HepG2 (cell line): Measurements from ENCODE around the gene SLC15A3. TPM values are rescaled to one million over a fixed set of nuclear protein-coding genes. Genes with fewer than 3 reads are reported as not detected.

Experiments used
- ATAC-seq: fragments of 200-7000 bp; cut with Tn5 transposase; 3 replicates; pipeline ENCODE4 v1.9.1; 2020; ENCODE audit warnings: mild to moderate bottlenecking, moderate library complexity
- BruUV-seq: library from RNA; stranded (reverse); fragments of 400-500 nt; replicated peaks from 2 replicates; lab custom pipeline; 2021; lab: Mats Ljungman, UMichigan
- CTCF ChIA-PET: fragments of 300-600 bp; formaldehyde crosslinking; extraction: SDS; loops from one replicate; lab custom pipeline; 2021; ENCODE audit warnings: low total read pairs, inconsistent platforms, low intra/inter-chr PET ratio; lab: Yijun Ruan, JAX
- POLR2A ChIA-PET: fragments of 350-600 bp; sonication (Branson Sonifier 250); formaldehyde crosslinking; loops from one replicate; lab custom pipeline; 2020; ENCODE audit warnings: antibody characterized with exemption, inconsistent platforms; lab: Yijun Ruan, JAX
- DNase-seq: peaks from one replicate; pipeline ENCODE4 v3.0.0-alpha.2; 2015; ENCODE audit warnings: low spot score
- FAIRE-seq: peaks from 3 replicates; lab custom pipeline; 2011; peaks lifted over from hg19 to GRCh38; lab: Jason Lieb, UNC
- H2AFZ ChIP-seq: one replicate; pipeline ENCODE4 v1.6.1; 2011; ENCODE audit warnings: low read length, inconsistent platforms
- H3K27ac ChIP-seq: fragments of 300-600 bp; 3 replicates; pipeline ENCODE4 v1.8.0; 2011; ENCODE audit warnings: mixed run types, mild to moderate bottlenecking, mixed read lengths, low read length, inconsistent platforms; ENCODE audit not compliant: insufficient read depth; ENCODE audit errors: extremely low read length
- H3K27me3 ChIP-seq, 2 experiments: fragments of 200-600 bp in 1 of 2; 2 replicates in 1 of 2; 3 replicates in 1 of 2; pipeline versions ENCODE4 v1.6.0 to v1.8.0; 2011; ENCODE audit warnings: low read length in 2 of 2, mild to moderate bottlenecking in 2 of 2, moderate library complexity in 2 of 2, inconsistent platforms in 1 of 2; ENCODE audit not compliant: insufficient read depth in 2 of 2, control insufficient read depth in 1 of 2
- H3K36me3 ChIP-seq, 2 experiments: fragments of 200-600 bp in 1 of 2; replicated peaks in 1 of 2; 2 replicates in 1 of 2; 3 replicates in 1 of 2; pipeline versions ENCODE4 v1.5.1 to v1.8.0; 2011; ENCODE audit warnings: low read length in 2 of 2, inconsistent platforms in 1 of 2; ENCODE audit not compliant: insufficient read depth in 2 of 2, control insufficient read depth in 1 of 2
- H3K4me1 ChIP-seq: 2 replicates; pipeline ENCODE4 v1.5.1; 2012; ENCODE audit warnings: low read length, inconsistent platforms; ENCODE audit not compliant: insufficient read depth
- H3K4me2 ChIP-seq: 2 replicates; pipeline ENCODE4 v1.6.0; 2011; ENCODE audit warnings: low read depth, low read length, inconsistent platforms
- H3K4me3 ChIP-seq, 3 experiments: fragments of 200-600 bp in 1 of 3; sonication (generic), shearing (Covaris generic) in 1 of 3; replicated peaks in 1 of 3; 2 replicates each; pipeline ENCODE4 v1.5.1; 2011 to 2016; ENCODE audit warnings: low read length in 3 of 3, inconsistent platforms in 2 of 3, low read depth in 2 of 3, mild to moderate bottlenecking in 2 of 3, control low read depth in 1 of 3, mixed read lengths in 1 of 3; ENCODE audit not compliant: insufficient read depth in 1 of 3
- H3K79me2 ChIP-seq: one replicate; pipeline ENCODE4 v1.6.1; 2011; ENCODE audit warnings: low read length, inconsistent platforms; ENCODE audit not compliant: insufficient read depth
- H3K9ac ChIP-seq: 2 replicates; pipeline ENCODE4 v1.6.0; 2011; ENCODE audit warnings: mild to moderate bottlenecking, low read depth, low read length, inconsistent platforms; ENCODE audit not compliant: insufficient read depth
- H3K9me3 ChIP-seq: 2 replicates; pipeline ENCODE4 v1.5.1; 2012; ENCODE audit warnings: mild to moderate bottlenecking, low read length
- H4K20me1 ChIP-seq: 2 replicates; pipeline ENCODE4 v1.6.0; 2011; ENCODE audit warnings: inconsistent platforms, mild to moderate bottlenecking, low read length, moderate library complexity; ENCODE audit not compliant: insufficient read depth
- FLYWCH1 ChIP-seq: sonication (generic); formaldehyde crosslinking; IDR thresholded peaks from 2 replicates; pipeline ENCODE4 v1.8.1; 2023; ENCODE audit warnings: mild to moderate bottlenecking, missing genetic modification reagents
- FOXO1 ChIP-seq: sonication (generic); formaldehyde crosslinking; IDR thresholded peaks from 2 replicates; pipeline ENCODE4 v1.4.0; 2020; ENCODE audit warnings: missing genetic modification reagents
- GABPA ChIP-seq, 2 experiments: IDR thresholded peaks; 2 replicates each; pipeline ENCODE4 v1.6.1; 2011 to 2016; ENCODE audit warnings: low read depth in 2 of 2, low read length in 1 of 2, missing biosample characterization in 1 of 2, missing genetic modification characterization in 1 of 2
- HNRNPL ChIP-seq: fragments of 200-400 bp; formaldehyde crosslinking; IDR thresholded peaks from 2 replicates; pipeline ENCODE4 v1.6.1; 2017; ENCODE audit warnings: mild to moderate bottlenecking, low read depth, low read length
- PTBP1 ChIP-seq: fragments of 200-400 bp; formaldehyde crosslinking; IDR thresholded peaks from 2 replicates; pipeline ENCODE4 v1.6.1; 2018; ENCODE audit warnings: low read length, low read depth; ENCODE audit not compliant: poor library complexity, severe bottlenecking
- RELA ChIP-seq: sonication (generic); formaldehyde crosslinking; IDR thresholded peaks from 2 replicates; pipeline ENCODE4 v1.4.0; 2020; ENCODE audit warnings: missing genetic modification reagents
- SETDB1 ChIP-seq: sonication (generic); formaldehyde crosslinking; IDR thresholded peaks from 2 replicates; pipeline ENCODE4 v1.5.1; 2020; ENCODE audit warnings: missing genetic modification reagents, mild to moderate bottlenecking, borderline replicate concordance
- TCF7L2 ChIP-seq: IDR thresholded peaks from 2 replicates; pipeline ENCODE4 v1.6.1; 2011; ENCODE audit warnings: mild to moderate bottlenecking, low read depth, low read length, moderate library complexity
- ZNF124 ChIP-seq: sonication (generic); formaldehyde crosslinking; IDR thresholded peaks from 2 replicates; pipeline ENCODE4 v1.4.0; 2020; ENCODE audit warnings: missing genetic modification reagents
- ZNF329 ChIP-seq: sonication (generic); formaldehyde crosslinking; IDR thresholded peaks from 2 replicates; pipeline ENCODE4 v1.9.0; 2021; ENCODE audit warnings: low read depth, mild to moderate bottlenecking, missing genetic modification reagents
- ZNF34 ChIP-seq: sonication (generic); formaldehyde crosslinking; IDR thresholded peaks from 2 replicates; pipeline ENCODE4 v1.4.0; 2020; ENCODE audit warnings: mild to moderate bottlenecking, missing genetic modification reagents, borderline replicate concordance
- ZNF441 ChIP-seq: sonication (generic); formaldehyde crosslinking; IDR thresholded peaks from 2 replicates; pipeline ENCODE4 v1.7.0; 2021; ENCODE audit warnings: missing genetic modification reagents, borderline replicate concordance
- ZNF678 ChIP-seq: sonication (generic); formaldehyde crosslinking; IDR thresholded peaks from 2 replicates; pipeline ENCODE4 v1.4.0; 2020; ENCODE audit warnings: mild to moderate bottlenecking, missing genetic modification reagents
- ZNF792 ChIP-seq: IDR thresholded peaks from 2 replicates; pipeline ENCODE4 v1.6.1; 2016
- WGBS: methylation state at CpG from one replicate; pipeline ENCODE4 v1.1.6; 2017; ENCODE audit warnings: low lambda C conversion rate; 5-methylcytosine and 5-hydroxymethylcytosine counted together
- in situ Hi-C: cut with HindIII; loops from 2 replicates; pipeline ENCODE4 v1.10.0; 2017; ENCODE audit warnings: low pct_unique_long_range_greater_than_20kb; ENCODE audit not compliant: extremely low pct_ligation_motif_present
- intact Hi-C: fragments of 100-400 bp; cut with micrococcal nuclease; formaldehyde crosslinking; loops from one replicate; pipeline ENCODE4 v1.10.0; 2022; ENCODE audit not compliant: unreplicated experiment
- polyA plus RNA-seq, 8 experiments: library from polyadenylated mRNA; depleted of rRNA in 3 of 8; stranded (reverse) in 7 of 8; unstranded in 1 of 8; fragments of >200 nt; fragmentation: Illumina TruSeq in 4 of 8; extraction: Trizol in 4 of 8; gene quantifications; 2 replicates each; pipeline versions ENCODE4 v1.2.1 to v1.2.3, GENCODE V29; 2011 to 2016; ENCODE audit warnings: low read depth in 4 of 8, missing spikeins in 1 of 8, mixed read lengths in 1 of 8; ENCODE audit not compliant: insufficient read depth in 1 of 8
- total RNA-seq, 5 experiments: library from RNA; depleted of rRNA; stranded (reverse); fragments of >200 nt; fragmentation: Illumina TruSeq; extraction: Trizol; gene quantifications; 2 replicates each; pipeline ENCODE4 v1.2.3, GENCODE V29; 2016; ENCODE audit warnings: low read depth in 1 of 5
- TF ChIP-seq, protein P1 (sequence below): sonication (generic); formaldehyde crosslinking; IDR thresholded peaks from 2 replicates; pipeline ENCODE4 v1.4.0; 2020; ENCODE audit warnings: missing genetic modification reagents, low read depth, mild to moderate bottlenecking, borderline replicate concordance
- TF ChIP-seq, protein P2 (sequence below): conservative IDR thresholded peaks from 2 replicates; pipeline ENCODE4 v1.6.1; 2018; ENCODE audit warnings: missing genetic modification reagents
- TF ChIP-seq, protein P3 (sequence below): sonication (generic); formaldehyde crosslinking; IDR thresholded peaks from 2 replicates; pipeline ENCODE4 v1.8.1; 2022; ENCODE audit warnings: mild to moderate bottlenecking, missing genetic modification reagents

SLC15A3 gene
- total and polyA plus RNA-seq, 2 of the 13 experiments (the other 11 are each of a cell fraction or from before 2014, with no cell fraction given), result 0.45 to 0.77 TPM

GRCh38 chr11:60985991-60986915 is 34.3 kb upstream of the SLC15A3 start:
- Histone ChIP-seq H3K9me3 (no peaks in the 10 kb centered on the region), H3K27me3 (peaks cover 1 to 71% of the 10 kb centered on the region in 2 experiments; a peak in 4 of 5 replicates), H4K20me1 (no peaks in the 10 kb centered on the region), H3K4me3 (no peak overlapping the region), H3K27ac (no peak overlapping the region), H3K4me2 (no peak overlapping the region), H3K9ac (no peak overlapping the region), H2AFZ (no peak overlapping the region), H3K4me1 (no peaks in the 10 kb centered on the region), H3K36me3 (no peaks in the 10 kb centered on the region), H3K79me2 (no peaks in the 10 kb centered on the region)
- DNase-seq, result no peak
- intact Hi-C loops (no loop called here), in situ Hi-C loops (no loop called here)
- POLR2A ChIA-PET, result no interaction called here
- ATAC-seq, result no peak
- whole genome bisulfite sequencing, result 35% methylated on average over 15 of the region's 17 CpGs
- no TSS peak for BruUV-seq
- no peak for FAIRE-seq
- TF ChIP-seq ZNF34 (no peak), GABPA (IDR thresholded peaks at IDR 0.05; ENCODE audit: low read depth, low read length) (no peak), GABPA (CRISPR knock-in tag; IDR thresholded peaks at IDR 0.05; ENCODE audit: low read depth) (no peak), SETDB1 (no peak), TCF7L2 (no peak), ZNF792 (no peak), ZNF678 (CRISPR knock-in tag) (no peak), ZNF441 (CRISPR knock-in tag) (no peak), ZNF124 (no peak), ZNF329 (CRISPR knock-in tag) (no peak), PTBP1 (no peak), FLYWCH1 (CRISPR knock-in tag) (no peak), FOXO1 (CRISPR knock-in tag) (no peak), RELA (CRISPR knock-in tag) (no peak), HNRNPL (no peak)
- TF ChIP-seq, protein P1, sequence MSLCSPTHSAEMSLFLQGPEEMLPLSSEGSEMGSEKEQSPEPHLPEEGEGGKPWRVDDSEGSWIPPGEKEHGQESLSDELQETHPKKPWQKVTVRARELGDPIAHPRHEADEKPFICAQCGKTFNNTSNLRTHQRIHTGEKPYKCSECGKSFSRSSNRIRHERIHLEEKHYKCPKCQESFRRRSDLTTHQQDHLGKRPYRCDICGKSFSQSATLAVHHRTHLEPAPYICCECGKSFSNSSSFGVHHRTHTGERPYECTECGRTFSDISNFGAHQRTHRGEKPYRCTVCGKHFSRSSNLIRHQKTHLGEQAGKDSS (CRISPR knock-in tag), result no peak
- TF ChIP-seq, protein P2, sequence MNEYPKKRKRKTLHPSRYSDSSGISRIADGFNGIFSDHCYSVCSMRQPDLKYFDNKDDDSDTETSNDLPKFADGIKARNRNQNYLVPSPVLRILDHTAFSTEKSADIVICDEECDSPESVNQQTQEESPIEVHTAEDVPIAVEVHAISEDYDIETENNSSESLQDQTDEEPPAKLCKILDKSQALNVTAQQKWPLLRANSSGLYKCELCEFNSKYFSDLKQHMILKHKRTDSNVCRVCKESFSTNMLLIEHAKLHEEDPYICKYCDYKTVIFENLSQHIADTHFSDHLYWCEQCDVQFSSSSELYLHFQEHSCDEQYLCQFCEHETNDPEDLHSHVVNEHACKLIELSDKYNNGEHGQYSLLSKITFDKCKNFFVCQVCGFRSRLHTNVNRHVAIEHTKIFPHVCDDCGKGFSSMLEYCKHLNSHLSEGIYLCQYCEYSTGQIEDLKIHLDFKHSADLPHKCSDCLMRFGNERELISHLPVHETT (CRISPR knock-in tag), result no peak
- TF ChIP-seq, protein P3, sequence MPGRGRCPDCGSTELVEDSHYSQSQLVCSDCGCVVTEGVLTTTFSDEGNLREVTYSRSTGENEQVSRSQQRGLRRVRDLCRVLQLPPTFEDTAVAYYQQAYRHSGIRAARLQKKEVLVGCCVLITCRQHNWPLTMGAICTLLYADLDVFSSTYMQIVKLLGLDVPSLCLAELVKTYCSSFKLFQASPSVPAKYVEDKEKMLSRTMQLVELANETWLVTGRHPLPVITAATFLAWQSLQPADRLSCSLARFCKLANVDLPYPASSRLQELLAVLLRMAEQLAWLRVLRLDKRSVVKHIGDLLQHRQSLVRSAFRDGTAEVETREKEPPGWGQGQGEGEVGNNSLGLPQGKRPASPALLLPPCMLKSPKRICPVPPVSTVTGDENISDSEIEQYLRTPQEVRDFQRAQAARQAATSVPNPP (CRISPR knock-in tag), result no peak
- CTCF ChIA-PET, result no interaction called here
